Stimulated activated CD8-positive, alpha-beta memory T cell treated with anti-CD3 and anti-CD28 coated beads, Interleukin-2, amount 100 ng/mL, for 48 hours (primary cell): ENCODE measurements around the gene WDFY1.
"Not testable (repeated sequence)": the region's sequence is repeated elsewhere in the genome, so short reads cannot be mapped to it uniquely, and the experiment has no call there.

Experiments used
- DNase-seq, 2 donors: peaks; one replicate each; pipeline ENCODE4 v3.0.0-alpha.2; 2020; ENCODE audit warnings: low read depth in 2 of 2

The WDFY1 gene

DNA sequence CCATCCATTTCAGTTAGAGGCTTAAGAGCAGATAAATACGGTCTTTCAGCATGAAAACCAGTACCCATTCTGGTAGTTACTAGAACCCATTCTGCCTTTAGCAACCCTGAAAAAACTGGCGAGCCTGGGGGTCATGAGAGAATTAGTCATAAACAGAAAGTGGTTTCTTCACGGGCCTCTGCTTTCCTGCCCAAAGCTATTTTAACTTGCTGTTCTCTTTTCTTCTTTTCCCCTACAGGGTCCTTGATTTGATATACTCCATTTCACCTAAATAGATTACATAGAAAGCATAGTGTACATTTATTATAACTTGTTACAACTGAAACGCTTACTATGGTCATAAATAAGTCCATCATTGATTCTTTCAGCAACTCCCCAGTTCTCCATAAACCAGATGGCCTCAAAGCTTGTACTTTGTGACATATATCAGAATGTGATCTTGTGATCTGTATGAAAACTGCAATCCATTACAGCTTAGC, 48.3 kb downstream of the WDFY1 start:
- DNase-seq = no peak

GRCh38 chr2:223894968-223895367, 50.2 kb downstream of the WDFY1 start:
- DNase-seq = no peak

DNA sequence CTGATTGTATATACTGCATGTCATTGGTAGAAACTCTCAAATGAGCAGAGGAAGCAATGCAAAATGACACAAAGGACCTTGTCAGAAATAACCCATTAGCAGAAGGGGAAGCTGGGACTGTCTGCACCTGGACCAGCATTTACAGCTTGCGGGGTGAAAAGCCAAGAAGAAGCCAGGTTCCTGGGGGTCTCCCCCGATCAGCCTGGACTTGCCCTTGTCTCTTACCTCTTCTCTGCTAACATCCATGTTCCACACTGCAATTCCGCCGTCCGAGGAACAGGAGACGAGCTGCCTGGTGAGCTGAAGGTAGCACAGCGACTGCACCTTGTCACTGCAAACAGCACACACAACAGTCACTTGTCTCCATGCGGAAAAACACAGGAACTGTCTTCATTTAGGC, 51.1 kb downstream of the WDFY1 start:
- DNase-seq = no peak

DNA sequence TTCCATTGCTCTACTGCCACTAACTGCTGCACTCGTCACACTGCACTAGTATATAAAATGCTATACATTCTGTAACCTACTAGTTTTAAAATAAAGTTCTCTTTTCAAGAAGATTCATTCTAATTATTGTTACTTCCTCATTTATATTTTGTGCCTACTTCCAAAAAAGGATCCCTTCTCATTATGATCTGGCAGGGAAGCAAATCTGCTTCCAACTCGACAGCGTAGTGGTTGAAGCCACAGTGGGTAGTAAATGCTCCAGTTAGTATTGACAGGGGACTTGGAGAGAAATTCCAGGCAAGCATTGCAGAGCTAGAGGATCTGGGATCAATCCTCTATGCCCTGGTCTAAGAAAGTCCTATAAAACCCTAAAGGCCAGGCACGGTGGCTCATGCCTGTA, 54.4 kb downstream of the WDFY1 start:
- DNase-seq = no peak

DNA sequence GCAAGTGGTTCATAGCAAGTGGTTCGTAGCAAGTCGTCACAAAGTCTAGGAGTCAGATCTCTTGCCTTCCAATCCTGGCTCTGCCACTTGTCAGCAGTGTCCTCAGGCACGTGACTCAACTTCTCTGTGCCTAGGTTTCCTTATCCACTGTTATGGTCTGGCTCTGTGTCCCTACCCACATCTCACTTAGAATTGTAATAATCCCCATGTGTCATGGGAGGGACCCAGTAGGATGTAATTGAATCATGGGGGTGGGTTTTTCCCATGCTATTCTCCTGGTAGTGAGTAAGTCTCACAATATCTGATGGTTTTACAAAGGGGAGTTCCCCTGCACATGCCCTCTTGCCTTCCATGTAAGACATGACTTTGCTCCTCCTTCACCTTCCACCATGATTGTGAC, 55.9 kb downstream of the WDFY1 start:
- no peak for DNase-seq

GRCh38 chr2:223888251-223888650, 56.9 kb downstream of the WDFY1 start:
- no peak for DNase-seq

DNA sequence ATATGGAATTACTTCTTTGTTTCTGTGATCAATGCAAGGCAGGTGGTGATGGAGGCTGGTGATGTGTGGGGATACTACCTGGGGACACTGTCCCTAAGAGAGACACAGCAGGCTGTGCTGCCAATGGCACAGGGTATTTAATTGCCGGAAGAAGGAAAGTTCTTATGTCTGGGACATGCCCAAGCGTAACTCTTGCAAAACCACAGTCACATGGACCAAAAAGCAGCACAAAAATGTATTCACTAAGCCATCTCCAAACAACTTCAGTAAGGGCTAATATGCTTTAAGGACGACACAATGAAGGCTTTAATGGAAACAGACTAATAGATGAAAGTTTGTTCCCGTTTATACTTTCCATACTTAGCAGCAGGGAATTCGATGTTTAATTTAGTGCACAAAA, 58.0 kb downstream of the WDFY1 start:
- no peak for DNase-seq

DNA sequence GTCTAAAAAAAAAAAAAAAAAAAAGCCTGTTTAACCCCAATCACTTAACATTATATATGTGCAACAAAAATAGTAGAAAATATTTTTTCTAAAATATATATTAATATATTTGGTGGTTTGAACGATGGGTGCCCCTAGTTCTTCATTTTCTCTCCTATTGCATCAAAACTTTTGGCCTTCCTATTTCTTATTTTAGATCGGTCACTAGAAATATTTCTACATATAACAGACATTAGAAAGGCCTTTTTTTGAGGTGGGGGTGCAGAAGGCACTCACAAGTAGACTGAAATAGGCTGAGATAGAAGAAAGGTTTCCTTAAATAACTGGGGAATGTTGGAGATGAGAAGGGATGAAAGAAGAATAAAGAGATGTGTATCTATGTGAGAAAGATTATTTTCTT, 58.4 kb downstream of the WDFY1 start:
- DNase-seq = no peak

- DNase-seq = no peak
Observed at GRCh38 chr2:223884399-223884798, 60.7 kb downstream of the WDFY1 start.

- DNase-seq = no peak
Observed at GRCh38 chr2:223882715-223883114, 62.4 kb downstream of the WDFY1 start.

- no peak for DNase-seq
Observed at GRCh38 chr2:223880796-223881195, 64.3 kb downstream of the WDFY1 start.

DNA sequence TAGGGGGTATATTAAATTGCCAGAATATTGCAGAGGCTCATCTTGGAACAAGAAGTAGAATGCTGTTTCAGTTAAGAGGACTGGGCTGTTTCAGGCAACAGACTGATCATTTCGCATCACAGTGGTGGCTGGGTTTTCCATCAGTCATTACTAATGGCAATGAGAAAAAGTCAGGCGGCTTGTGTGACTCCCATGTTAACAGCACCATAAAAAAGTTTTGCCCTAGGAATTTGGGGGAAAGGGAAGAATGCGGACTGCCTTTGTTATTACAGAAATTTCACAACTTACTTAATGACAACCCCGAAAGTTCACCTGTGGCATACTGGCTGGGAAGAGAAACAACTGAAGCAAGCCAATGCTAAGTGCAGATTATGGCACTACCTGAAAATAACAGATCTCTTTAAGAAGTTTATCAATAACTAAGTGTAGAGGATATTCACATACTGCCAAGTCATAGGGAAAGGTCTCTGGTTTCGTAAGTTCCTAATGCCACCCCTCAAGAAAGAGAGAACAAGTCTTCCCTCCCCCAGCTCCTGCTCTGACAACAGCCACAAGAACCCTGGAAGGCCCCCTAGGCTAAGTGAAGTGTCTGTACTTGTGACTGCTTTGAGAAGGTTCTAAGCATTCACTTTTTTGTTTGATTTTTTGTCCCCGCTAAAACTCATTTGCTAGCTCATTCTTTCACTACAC, 67.3 kb downstream of the WDFY1 start:
- DNase-seq = no peak

DNA sequence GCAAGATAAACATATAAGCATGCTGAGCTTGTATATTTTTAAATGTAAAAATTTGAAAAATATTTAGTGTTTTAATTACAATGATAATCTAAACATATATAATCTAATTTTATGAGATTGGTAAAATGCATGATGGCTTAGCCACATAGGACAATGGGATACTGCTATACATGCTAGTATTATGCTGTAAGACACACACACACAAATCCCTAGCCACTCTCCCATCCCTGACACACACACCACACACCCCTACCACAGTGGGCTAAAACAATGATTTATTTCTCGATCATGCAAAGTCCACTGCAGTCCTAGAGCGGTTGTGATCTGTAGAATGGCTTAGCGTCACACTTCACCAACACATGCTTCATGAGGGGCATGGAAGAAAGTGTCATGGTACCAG, 71.5 kb downstream of the WDFY1 start:
- DNase-seq = no peak

DNA sequence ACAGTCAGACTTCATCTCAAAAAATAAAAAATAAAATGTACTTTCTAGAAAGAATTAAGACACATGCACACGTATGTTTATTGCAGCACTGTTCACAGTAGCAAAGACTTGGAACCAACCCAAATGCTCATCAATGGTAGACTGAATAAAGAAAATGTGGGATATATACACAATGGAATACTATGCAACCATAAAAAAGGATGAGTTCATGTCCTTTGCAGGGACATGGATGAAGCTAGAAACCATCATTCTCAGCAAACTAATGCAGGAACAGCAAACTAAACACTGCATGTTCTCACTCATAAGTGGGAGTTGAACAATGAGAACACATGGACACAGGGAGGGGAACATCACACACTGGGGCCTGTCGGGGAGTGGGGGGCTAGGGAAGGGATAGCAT, 72.4 kb downstream of the WDFY1 start:
- not testable (repeated sequence) for DNase-seq

DNA sequence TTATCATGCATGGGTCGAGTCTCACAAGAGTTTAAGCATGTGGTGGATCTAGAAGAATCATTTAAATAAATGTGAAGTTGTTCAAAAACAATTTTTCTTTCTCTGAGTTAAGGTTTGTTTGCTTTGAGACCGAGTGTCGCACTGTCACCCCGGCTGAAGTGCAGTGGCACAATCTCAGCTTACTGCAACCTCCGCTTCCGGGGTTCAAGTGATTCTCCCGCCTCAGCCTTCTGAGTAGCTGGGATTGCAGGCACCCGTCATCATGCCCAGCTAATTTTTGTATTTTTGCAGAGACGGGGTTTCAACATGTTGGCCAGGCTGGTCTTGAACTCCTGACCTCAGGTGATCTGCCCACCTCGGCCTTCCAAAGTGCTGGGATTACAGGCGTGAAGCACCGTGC, 73.5 kb downstream of the WDFY1 start:
- DNase-seq = not testable (repeated sequence)

GRCh38 chr2:223870840-223871611, 74.1 kb downstream of the WDFY1 start:
- no peak for DNase-seq

DNA sequence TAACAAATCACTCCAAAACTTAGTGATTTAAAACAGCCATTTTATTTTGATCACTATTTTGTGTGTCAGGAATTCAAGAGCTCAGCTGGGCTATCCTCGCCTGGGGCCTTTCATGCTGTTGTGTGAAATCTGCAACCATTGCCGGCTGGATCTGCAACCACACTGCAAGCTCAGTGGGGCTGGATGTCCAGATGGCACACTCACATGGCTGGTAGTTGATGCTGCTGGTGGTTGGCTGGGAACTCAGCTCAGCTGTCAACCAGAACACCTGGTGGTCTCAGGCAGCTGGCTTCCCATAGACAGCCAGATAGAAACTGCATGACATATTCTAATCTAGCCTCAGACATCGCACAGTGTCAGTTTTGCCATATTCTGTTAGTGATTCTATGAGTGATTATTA, 77.1 kb downstream of the WDFY1 start:
- DNase-seq = no peak

DNA sequence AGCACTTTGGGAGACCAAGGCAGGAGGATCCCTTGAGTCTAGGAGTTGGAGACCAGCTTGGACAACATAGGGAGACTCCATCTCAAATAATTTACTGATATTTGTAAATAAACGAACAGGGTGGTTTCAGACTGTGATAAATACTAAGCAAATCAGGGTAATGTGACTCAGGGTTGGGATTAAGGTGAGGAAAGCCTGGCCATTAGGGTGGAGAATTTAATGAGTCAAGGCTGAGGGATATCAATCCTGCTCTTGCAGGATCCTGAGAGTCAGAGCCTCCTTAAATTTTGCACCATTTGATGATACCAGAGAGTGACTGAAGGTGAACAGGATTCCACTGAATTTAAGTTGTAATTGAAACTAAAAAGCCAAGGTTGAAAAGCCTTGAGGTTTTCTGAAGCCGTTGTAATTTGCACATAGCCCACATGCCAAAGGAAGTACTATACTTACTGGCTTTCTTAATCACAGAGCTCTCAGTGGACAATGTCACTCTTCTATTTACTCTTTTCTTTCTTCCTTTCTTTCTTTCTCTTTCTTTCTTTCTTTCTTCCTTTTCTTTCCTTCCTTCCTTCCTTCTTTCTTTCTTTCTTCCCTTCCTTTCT, 79.1 kb downstream of the WDFY1 start:
- no peak for DNase-seq

- no peak for DNase-seq
Observed at GRCh38 chr2:223865124-223865523, 80.0 kb downstream of the WDFY1 start.

GRCh38 chr2:223863491-223863890, 81.6 kb downstream of the WDFY1 start:
- DNase-seq = no peak

DNA sequence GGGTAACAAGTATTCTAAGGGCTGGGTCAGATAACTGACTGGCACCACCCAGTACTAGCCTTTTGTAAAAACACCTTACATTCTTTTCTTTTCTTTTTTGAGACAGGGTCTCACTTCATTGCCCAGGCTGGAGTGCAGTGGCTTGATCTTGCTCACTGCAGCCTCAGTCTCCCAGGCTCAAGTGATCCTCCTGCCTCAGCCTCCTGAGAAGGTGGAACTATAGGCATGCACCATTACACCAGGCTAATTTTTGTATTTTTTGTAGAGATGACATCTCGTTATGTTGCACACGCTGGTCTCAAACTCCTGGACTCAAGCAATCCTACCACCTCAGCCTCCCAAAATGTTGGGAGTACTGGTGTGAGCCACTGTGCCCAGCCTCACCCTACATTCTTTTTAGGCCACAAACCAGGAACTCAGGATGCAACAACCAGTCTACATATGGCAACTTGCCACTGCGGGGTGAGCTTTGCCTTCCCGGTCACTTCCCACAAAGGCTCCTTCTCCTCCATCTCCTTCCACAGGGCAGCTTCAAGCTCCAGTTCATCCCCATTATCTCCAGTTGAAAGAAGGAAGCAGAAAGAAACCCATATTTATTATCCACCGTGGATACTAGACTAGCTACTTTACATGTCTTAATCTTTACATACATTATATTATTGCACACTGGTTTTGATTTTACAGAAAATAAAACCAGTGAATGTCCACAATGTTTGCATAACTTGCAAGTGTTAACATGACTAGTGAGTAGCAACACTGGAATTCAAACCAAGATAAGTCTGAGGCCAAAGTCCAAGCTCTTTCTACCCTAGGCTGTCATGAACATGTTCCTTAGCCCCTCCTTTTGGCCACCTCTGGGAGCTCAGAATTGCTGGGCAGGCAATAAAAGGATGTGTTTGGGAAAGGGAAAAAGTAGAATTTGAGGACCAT, 84.1 kb downstream of the WDFY1 start:
- no peak for DNase-seq

- DNase-seq = no peak
Observed at GRCh38 chr2:223859070-223859469, 86.1 kb downstream of the WDFY1 start.
